ENCODE data around the gene GNAI1.
A peak's percentile ranks its signal among the peaks of the same experiment; 100 is the strongest.

The GNAI1 gene

DNA sequence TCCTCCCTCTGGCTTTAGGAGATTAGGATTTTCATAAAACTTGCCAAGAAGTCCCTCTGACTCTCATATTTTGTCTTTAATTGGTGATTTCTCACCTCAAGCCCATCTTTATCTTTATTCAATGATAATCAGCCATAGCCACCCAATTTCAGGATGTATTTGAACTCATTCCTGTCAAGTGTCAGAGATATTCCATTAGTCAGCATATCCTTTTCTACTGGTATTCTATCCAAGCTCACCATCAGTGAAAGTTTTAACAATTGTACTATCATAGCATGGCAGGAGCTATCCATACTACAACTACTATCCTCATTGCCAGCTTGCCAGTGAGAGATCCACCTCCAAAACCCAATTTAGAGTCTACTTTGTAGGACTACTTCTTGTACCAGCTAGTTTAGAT lies 114.6 kb downstream of the GNAI1 start:
- no peak for DNase-seq

- peak in 6 of 56 donors; percentile 1 to 31 (median 4) for DNase-seq
These were observed 115.1 kb downstream of the GNAI1 start for GRCh38 chr7:80249619-80250295.

GRCh38 chr7:80253237-80253636 lies 118.6 kb downstream of the GNAI1 start:
- DNase-seq: no peak

DNA sequence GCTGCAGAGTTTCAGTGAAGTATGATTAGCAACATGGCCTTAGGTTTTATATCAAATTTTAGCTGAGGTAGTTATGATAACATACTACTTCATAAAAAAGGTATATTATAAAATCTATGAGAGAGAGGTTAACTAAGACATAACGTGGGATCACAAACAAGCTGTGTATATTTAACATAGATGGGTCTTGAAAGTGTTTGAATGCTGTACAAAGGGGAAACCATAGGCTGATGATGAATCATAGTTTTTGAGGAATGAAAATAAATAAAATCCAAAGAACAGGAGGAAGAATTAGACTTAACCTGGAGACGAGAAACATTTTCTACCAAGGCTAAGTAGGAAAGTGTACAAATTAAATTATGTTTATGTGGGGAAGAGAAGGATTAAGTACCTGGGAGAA lies 119.0 kb downstream of the GNAI1 start:
- no peak for DNase-seq

GRCh38 chr7:80255656-80256055 lies 121.0 kb downstream of the GNAI1 start:
- DNase-seq: no peak

DNA sequence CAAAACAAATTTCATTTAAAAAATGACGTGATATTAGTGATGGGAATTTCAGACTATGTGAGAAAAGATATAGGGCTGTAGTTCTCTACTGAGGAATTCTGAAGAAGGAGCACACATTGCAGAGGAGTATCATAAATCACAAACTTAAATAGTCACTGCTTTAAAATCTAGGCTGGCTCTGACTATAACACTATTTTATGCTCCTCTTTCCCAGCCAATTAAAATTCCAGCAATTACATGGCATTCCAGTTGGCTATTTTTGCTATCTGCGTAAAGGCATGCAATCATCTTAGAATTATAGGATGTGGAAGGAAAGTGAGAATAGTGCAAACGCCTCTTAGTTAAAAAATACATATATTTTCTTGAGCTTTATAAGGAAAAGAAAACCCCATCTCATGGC lies 123.1 kb downstream of the GNAI1 start:
- no peak for DNase-seq

DNA sequence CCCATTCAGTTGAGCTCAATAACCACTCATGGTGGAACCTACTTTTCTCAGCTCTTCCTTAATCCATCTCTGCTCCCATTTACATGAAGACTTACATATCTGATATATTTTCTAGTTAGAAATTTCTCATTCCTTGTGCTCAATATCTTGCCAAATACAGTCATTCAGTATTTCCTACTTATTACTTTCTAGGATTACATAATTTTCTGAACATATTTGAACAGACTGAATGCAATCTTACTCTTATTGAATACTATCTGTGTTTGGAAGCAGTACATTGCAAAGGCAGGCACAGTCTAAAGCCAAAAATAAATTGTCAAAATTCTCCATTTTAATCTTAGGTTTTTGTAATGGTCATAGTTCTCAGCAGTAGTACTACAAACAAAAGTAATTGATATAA lies 126.0 kb downstream of the GNAI1 start:
- DNase-seq: no peak

GRCh38 chr7:80263333-80263732 lies 128.7 kb downstream of the GNAI1 start:
- DNase-seq: no peak

DNA sequence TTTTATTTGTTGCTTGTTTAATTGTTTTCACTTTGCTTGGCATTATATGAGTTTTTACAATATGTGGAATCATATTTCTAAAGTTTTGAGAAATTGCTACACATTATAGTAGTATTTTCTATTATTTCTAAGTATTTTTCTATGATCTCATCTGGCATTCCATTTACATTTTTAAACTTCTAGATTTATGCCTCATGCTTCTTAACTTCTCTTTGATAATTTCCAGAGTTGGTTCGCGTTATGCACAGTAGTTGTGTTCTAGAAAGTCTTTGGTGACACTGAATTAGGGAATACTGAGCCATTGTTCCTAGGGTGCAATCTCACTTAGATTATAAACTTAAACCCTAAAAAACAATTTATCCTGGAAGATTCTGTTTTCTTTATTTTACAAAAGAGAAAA lies 129.2 kb downstream of the GNAI1 start:
- DNase-seq: no peak

DNA sequence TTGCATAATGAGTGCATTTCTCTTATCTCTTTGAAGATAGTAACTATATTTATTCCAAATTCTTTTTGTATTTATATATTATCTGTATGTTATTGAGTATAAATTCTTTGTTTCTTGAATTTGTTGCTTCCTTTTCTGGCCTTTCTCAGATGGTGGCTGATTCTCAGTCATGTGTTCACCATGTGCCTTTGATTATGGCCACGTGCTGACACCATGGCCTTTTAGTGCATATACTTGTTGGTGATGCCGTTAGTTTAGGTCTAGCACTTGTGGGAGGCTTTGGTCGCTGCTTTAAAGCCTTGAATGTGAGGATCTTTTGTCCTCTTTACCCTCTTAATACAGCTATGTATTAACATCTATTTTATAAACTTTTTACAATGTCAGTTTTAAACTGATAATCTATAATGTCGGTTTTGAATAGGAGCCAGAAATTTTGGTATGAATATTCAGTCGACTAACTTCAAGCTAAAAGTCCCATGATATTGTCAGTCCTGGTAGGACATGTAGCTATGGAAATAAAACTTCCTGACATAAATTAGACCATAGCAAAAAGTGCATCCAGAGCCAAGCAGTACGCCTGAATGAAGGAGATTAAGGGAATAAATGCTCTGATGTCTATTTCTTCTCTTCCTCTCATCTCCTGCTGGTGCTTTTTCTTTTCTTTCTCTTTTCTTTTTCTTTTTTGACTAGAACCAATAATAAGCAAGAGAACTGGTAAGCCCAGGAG lies 130.3 kb downstream of the GNAI1 start:
- DNase-seq: no peak

GRCh38 chr7:80272560-80273239 lies 138.1 kb downstream of the GNAI1 start:
- no peak for DNase-seq

GRCh38 chr7:80273327-80273726 lies 138.7 kb downstream of the GNAI1 start:
- DNase-seq: no peak

GRCh38 chr7:80275192-80275605 lies 140.6 kb downstream of the GNAI1 start:
- no peak for DNase-seq
